Body of pancreas (tissue), 4 donors: ENCODE results near the gene CHST10. TPM values are rescaled to one million over a fixed set of nuclear protein-coding genes. Genes with fewer than 3 reads are reported as not detected.

Source experiments
- ATAC-seq: fragments of 150-250 bp; one replicate; pipeline ENCODE4 v1.9.1; 2016
- DNase-seq, 4 donors: peaks; one replicate each; pipeline ENCODE4 v3.0.0-alpha.2; 2019
- H3K27ac ChIP-seq, 4 donors: fragments of 200-600 bp; sonication (generic); 1 replicate in 3 of 4; 2 replicates in 1 of 4; pipeline versions ENCODE4 v1.5.1 to v1.6.1; 2016 to 2019; ENCODE audit warnings: mild to moderate bottlenecking in 1 of 4, mixed read lengths in 1 of 4, moderate library complexity in 1 of 4
- H3K27me3 ChIP-seq, 2 donors: fragments of 200-600 bp; sonication (generic); one replicate each; pipeline ENCODE4 v1.6.0; 2016; ENCODE audit warnings: mild to moderate bottlenecking in 1 of 2
- H3K36me3 ChIP-seq, 2 donors: fragments of 200-600 bp; sonication (generic); replicated peaks in 1 of 2; 2 replicates each; pipeline ENCODE4 v1.5.1; 2016; ENCODE audit warnings: low read depth in 2 of 2; ENCODE audit not compliant: insufficient read depth in 1 of 2
- H3K4me1 ChIP-seq: fragments of 200-600 bp; sonication (generic); one replicate; pipeline ENCODE4 v1.6.0; 2016
- H3K4me3 ChIP-seq, 2 donors: fragments of 200-600 bp; sonication (generic); 1 replicate in 1 of 2; 2 replicates in 1 of 2; pipeline ENCODE4 v1.5.1; 2016 to 2019
- H3K9me3 ChIP-seq, 3 donors: fragments of 200-600 bp; sonication (generic); 1 replicate in 2 of 3; 2 replicates in 1 of 3; pipeline ENCODE4 v1.5.1; 2016
- POLR2A ChIP-seq, 3 donors: fragments of 450-650 bp; IDR thresholded peaks; one replicate each; pipeline ENCODE4 v1.6.1; 2016; ENCODE audit warnings: antibody characterized with exemption in 3 of 3, mild to moderate bottlenecking in 2 of 3
- WGBS, 2 donors: methylation state at CpG; one replicate each; pipeline ENCODE4 v1.1.5; 2017; 5-methylcytosine and 5-hydroxymethylcytosine counted together
- intact Hi-C: fragments of 100-400 bp; cut with DNase I; formaldehyde crosslinking; loops from one replicate; pipeline ENCODE4 v1.15.1; 2023
- total RNA-seq, 2 donors: library from RNA; depleted of rRNA; stranded (reverse); fragments of >200 nt; gene quantifications; one replicate each; pipeline ENCODE4 v1.1.0, GENCODE V29; 2016
- TF ChIP-seq, protein P1 (sequence below), 7 experiments: fragments of 450-650 bp in 4 of 7; fragments of 200-600 bp in 3 of 7; sonication (generic) in 3 of 7; IDR thresholded peaks; one replicate each; pipeline ENCODE4 v1.5.1; 2016 to 2019; ENCODE audit warnings: antibody characterized with exemption in 7 of 7

The CHST10 gene
- total RNA-seq, 2 donors from 2014 or later: 2.3 to 13.0 TPM

GRCh38 chr2:100383954-100384353 is 33.5 kb downstream of the CHST10 start:
- Histone ChIP-seq H3K27me3 (no peaks in the 10 kb centered on the region), H3K4me1 (no peaks in the 10 kb centered on the region), H3K27ac (no peak overlapping the region), H3K9me3 (no peaks in the 10 kb centered on the region), H3K36me3 (no peaks in the 10 kb centered on the region), H3K4me3 (no peak overlapping the region)
- DNase-seq (no peak), ATAC-seq (no peak)
- TF ChIP-seq, protein P1, sequence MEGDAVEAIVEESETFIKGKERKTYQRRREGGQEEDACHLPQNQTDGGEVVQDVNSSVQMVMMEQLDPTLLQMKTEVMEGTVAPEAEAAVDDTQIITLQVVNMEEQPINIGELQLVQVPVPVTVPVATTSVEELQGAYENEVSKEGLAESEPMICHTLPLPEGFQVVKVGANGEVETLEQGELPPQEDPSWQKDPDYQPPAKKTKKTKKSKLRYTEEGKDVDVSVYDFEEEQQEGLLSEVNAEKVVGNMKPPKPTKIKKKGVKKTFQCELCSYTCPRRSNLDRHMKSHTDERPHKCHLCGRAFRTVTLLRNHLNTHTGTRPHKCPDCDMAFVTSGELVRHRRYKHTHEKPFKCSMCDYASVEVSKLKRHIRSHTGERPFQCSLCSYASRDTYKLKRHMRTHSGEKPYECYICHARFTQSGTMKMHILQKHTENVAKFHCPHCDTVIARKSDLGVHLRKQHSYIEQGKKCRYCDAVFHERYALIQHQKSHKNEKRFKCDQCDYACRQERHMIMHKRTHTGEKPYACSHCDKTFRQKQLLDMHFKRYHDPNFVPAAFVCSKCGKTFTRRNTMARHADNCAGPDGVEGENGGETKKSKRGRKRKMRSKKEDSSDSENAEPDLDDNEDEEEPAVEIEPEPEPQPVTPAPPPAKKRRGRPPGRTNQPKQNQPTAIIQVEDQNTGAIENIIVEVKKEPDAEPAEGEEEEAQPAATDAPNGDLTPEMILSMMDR (IDR thresholded peaks at IDR 0.05): no peak
- TF ChIP-seq POLR2A (IDR thresholded peaks at IDR 0.05): no peak
- intact Hi-C loops: no loop called here
- 67 to 77% methylated on average over 5 of the region's 5 CpGs for WGBS, 2 donors

DNA sequence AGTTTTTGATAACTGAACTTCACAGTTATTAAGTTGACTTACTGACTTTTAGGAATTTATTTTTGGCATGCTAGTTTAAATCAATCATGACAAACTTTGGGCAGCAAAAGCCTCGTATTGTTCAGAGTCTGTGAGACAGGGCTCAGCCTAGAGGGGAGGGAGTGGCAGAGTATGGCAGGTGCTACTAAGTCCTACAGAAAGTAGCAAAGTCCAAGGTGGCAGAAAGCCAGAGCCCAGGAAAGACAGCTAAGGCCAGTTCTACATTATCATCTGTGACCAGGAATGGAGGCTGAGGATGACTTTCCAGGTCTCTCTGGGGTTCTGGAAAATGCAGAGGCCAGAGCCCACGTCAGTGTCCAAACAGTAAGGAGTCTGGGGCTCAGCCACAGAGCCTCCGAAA is 34.2 kb downstream of the CHST10 start:
- TF ChIP-seq, protein P1 (IDR thresholded peaks at IDR 0.05): no peak
- no peak for TF ChIP-seq POLR2A (IDR thresholded peaks at IDR 0.05)
- Histone ChIP-seq H3K4me3 (no peak overlapping the region), H3K36me3 (no peaks in the 10 kb centered on the region), H3K4me1 (no peaks in the 10 kb centered on the region), H3K27ac (no peak overlapping the region), H3K27me3 (no peaks in the 10 kb centered on the region), H3K9me3 (no peaks in the 10 kb centered on the region)
- ATAC-seq (no peak), DNase-seq (peak in 1 of 4 donors; percentile 47)
- intact Hi-C loops: no loop called here
- WGBS, 2 donors: 63 to 68% methylated on average over 3 of the region's 3 CpGs

- Histone ChIP-seq H3K4me1 (no peaks in the 10 kb centered on the region), H3K27ac (no peak overlapping the region), H3K27me3 (no peaks in the 10 kb centered on the region), H3K36me3 (no peaks in the 10 kb centered on the region), H3K9me3 (no peaks in the 10 kb centered on the region), H3K4me3 (no peak overlapping the region)
- peak; percentile 86 for ATAC-seq
- DNase-seq: peak; percentile 84 to 90 (median 88)
- no peak for TF ChIP-seq POLR2A (IDR thresholded peaks at IDR 0.05)
- TF ChIP-seq, protein P1 (IDR thresholded peaks at IDR 0.05): peak; percentile 78 to 95 (median 91)
- 12 to 22% methylated on average over 4 of the region's 4 CpGs for WGBS, 2 donors
- intact Hi-C loops: loop anchor here (2.0 kb wide), 1 partner anchor 120 kb away; no protein-coding TSS in a partner anchor
These were observed 36.2 kb downstream of the CHST10 start for GRCh38 chr2:100381240-100381639.

DNA sequence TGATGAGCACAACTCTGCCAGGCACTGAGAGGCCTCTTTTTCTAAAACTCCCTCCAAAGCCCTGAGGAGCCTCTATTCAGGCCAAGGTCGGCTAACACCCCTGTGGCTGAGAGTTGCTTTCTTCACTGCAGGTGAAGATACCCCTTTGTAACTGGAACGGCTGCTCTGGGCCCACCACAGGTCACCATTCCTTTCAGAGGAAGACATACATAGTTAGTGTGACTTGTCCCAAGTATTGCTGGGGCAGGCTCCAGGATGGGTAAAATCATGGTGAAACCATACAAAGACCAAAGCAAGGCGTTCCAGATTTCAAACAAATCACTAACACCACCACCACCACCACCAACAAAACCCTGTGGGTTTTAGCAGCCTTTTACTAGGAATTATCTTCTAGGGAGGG is 36.8 kb downstream of the CHST10 start:
- ATAC-seq: no peak
- H3K4me3 ChIP-seq: no peak overlapping the region
- no peaks in the 10 kb centered on the region for H3K4me1 ChIP-seq
- no peaks in the 10 kb centered on the region for H3K9me3 ChIP-seq
- TF ChIP-seq, protein P1 (IDR thresholded peaks at IDR 0.05): no peak
- no peak for TF ChIP-seq POLR2A (IDR thresholded peaks at IDR 0.05)
- no peak for DNase-seq
- no peak overlapping the region for H3K27ac ChIP-seq
- H3K36me3 ChIP-seq: no peaks in the 10 kb centered on the region
- H3K27me3 ChIP-seq: no peaks in the 10 kb centered on the region
- WGBS, 2 donors: 70 to 74% methylated on average over 3 of the region's 3 CpGs
- intact Hi-C loops: loop anchor here (2.0 kb wide), 1 partner anchor 120 kb away; no protein-coding TSS in a partner anchor

DNA sequence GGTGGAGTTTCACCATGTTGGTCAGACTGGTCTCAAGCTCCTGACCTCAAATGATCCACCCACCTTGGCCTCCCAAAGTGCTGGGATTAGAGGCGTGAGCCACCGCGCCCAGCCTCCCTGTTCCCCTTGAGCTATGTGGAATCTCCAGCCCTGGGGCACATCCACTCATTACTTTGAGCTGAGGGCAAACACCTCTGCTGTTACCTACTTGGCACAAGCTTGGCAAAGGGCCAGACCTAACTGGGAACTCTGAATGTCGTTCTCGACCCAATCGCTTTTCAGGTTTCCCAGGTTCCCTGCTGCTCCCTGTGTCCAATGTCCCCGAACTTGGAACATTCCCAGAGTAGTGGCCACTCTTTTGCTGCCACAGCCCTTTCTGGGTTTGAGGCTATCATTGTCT is 40.6 kb downstream of the CHST10 start:
- no peak overlapping the region for H3K4me3 ChIP-seq
- no peak overlapping the region for H3K27ac ChIP-seq
- no peaks in the 10 kb centered on the region for H3K27me3 ChIP-seq
- no peaks in the 10 kb centered on the region for H3K36me3 ChIP-seq
- H3K9me3 ChIP-seq: peaks cover 0 to 2% (median 0%) of the 10 kb centered on the region in 3 donors
- H3K4me1 ChIP-seq: no peaks in the 10 kb centered on the region
- no peak for ATAC-seq
- WGBS, 2 donors: 75 to 83% methylated on average over 7 of the region's 7 CpGs
- peak in 3 of 4 donors; percentile 15 to 39 (median 35) for DNase-seq
- intact Hi-C loops: no loop called here
- TF ChIP-seq POLR2A (IDR thresholded peaks at IDR 0.05): no peak
- TF ChIP-seq, protein P1 (IDR thresholded peaks at IDR 0.05): no peak
